Heart left ventricle (tissue), 16 donors: ENCODE measurements around the gene OR13C9. TPM values are rescaled to one million over a fixed set of nuclear protein-coding genes. Genes with fewer than 3 reads are reported as not detected.
"Not testable (repeated sequence)": the region's sequence is repeated elsewhere in the genome, so short reads cannot be mapped to it uniquely, and the experiment has no call there.

Source experiments
- ATAC-seq, 4 donors: fragments of 200-7000 bp; cut with Tn5 transposase; one replicate each; pipeline ENCODE4 v1.9.1; 2020 to 2022; ENCODE audit warnings: moderate library complexity in 4 of 4, mild to moderate bottlenecking in 3 of 4, moderate number of reproducible peaks in 1 of 4
- DNase-seq, 5 donors: peaks; one replicate each; pipeline ENCODE4 v3.0.0-alpha.2; 2020
- H3K27ac ChIP-seq, 12 donors: fragments of 200-600 bp; sonication (generic) in 4 of 12; one replicate each; pipeline versions ENCODE4 v1.5.0 to v1.8.0; 2016 to 2022; ENCODE audit warnings: mild to moderate bottlenecking in 2 of 12
- H3K27me3 ChIP-seq, 9 donors: fragments of 200-600 bp; sonication (generic) in 2 of 9; one replicate each; pipeline versions ENCODE4 v1.5.1 to v1.8.0; 2016 to 2022; ENCODE audit warnings: mild to moderate bottlenecking in 3 of 9
- H3K36me3 ChIP-seq, 9 donors: fragments of 200-600 bp; sonication (generic) in 2 of 9; one replicate each; pipeline versions ENCODE4 v1.5.0 to v1.8.0; 2018 to 2022; ENCODE audit warnings: mild to moderate bottlenecking in 2 of 9
- H3K4me1 ChIP-seq, 12 donors: fragments of 200-600 bp; sonication (generic) in 4 of 12; one replicate each; pipeline versions ENCODE4 v1.5.0 to v1.8.0; 2016 to 2022; ENCODE audit warnings: mild to moderate bottlenecking in 3 of 12
- H3K4me3 ChIP-seq, 12 donors: fragments of 200-600 bp; sonication (generic) in 4 of 12; one replicate each; pipeline versions ENCODE4 v1.5.0 to v1.8.0; 2017 to 2022; ENCODE audit warnings: mild to moderate bottlenecking in 9 of 12, moderate library complexity in 4 of 12
- H3K9me3 ChIP-seq, 12 donors: fragments of 200-600 bp; sonication (generic) in 4 of 12; one replicate each; pipeline versions ENCODE4 v1.5.0 to v1.8.0; 2016 to 2022; ENCODE audit warnings: mild to moderate bottlenecking in 1 of 12
- CTCF ChIP-seq, 12 donors: fragments of 200-600 bp; sonication (generic) in 4 of 12; IDR thresholded peaks; one replicate each; pipeline versions ENCODE4 v1.5.0 to v1.8.0; 2018 to 2022; ENCODE audit warnings: antibody characterized with exemption in 12 of 12, mild to moderate bottlenecking in 5 of 12
- POLR2A ChIP-seq, 2 donors: fragments of 450-650 bp; IDR thresholded peaks; one replicate each; pipeline ENCODE4 v1.6.1; 2017; ENCODE audit warnings: antibody characterized with exemption in 2 of 2, mild to moderate bottlenecking in 2 of 2, moderate library complexity in 2 of 2
- WGBS, 4 donors: extraction: QIAGEN DNeasy Blood & Tissue Kit in 2 of 4; methylation state at CpG; one replicate each; pipeline versions ENCODE4 v1.1.5 to v1.1.7; 2013 to 2018; 5-methylcytosine and 5-hydroxymethylcytosine counted together
- intact Hi-C, 10 donors: fragments of 100-400 bp; cut with DNase I; formaldehyde crosslinking; loops; one replicate each; pipeline versions ENCODE4 v1.11.1 to v1.14.2; 2022
- long read RNA-seq, 3 donors: library from polyadenylated mRNA; unstranded; transcript quantifications; one replicate each; pipeline ENCODE4 v2.0.0, GENCODE V29; 2020 to 2021
- polyA plus RNA-seq, 2 donors: library from polyadenylated mRNA; stranded (reverse); fragments of 200-250 nt; gene quantifications; one replicate each; pipeline ENCODE4 v1.2.3, GENCODE V29; 2013
- total RNA-seq, 9 donors: library from RNA; depleted of rRNA in 2 of 9; stranded (reverse); fragments of >200 nt in 2 of 9; fragmentation: NEBNext Ultra II Directional in 3 of 9; extraction: Animal tissue kit (Norgen Biotek cat#: 25700) in 3 of 9; gene quantifications; one replicate each; pipeline versions ENCODE4 v1.1.0 to v1.2.4, GENCODE V29; 2016 to 2023
- donor health status: ischemic (EF 13 %, LVEDD 7.1; RV severe dilation, severe dysfunction).
- donor health status: healthy with polysubstance abuse.
- donor health status: DM: no; HTN: yes; CAD: no.
- donor health status: DM: no; HTN: no; CAD: no.
- donor health status: ischemic (EF 25% LVEDD 6.9; RV normal size, moderate dysfunction).
- donor health status: ischemic (EF 25% LVEDD 5.7; RV mildly dilated, moderate dysfunction).
- donor health status: healthy.
- donor health status: DM: yes; HTN: yes; CAD: no.
- donor health status: ischemic (EF 35%, LVEDD 5.7; RV mildly dilated, moderate dysfunction).
- donor health status: nonischemic (EF 11% LVEDD 7.7; RV severe dilation, severe dysfunction).
- donor health status: DM: yes; HTN: yes; CAD: no.
- donor health status: PGD.
- donor health status: ischemic (EF 29% LVEDD 5.4; RV normal size, mild dysfunction).
- donor health status: nonischemic (EF 23%, LVEDD 6.1; RV moderate dilation, normal function).

The OR13C9 gene
- total RNA-seq = not detected
- polyA plus RNA-seq = not detected
- long read RNA-seq, donor 1 = 0 reads
- long read RNA-seq, donor 2 = 0 reads
- long read RNA-seq, donor 3 = 0 reads

GRCh38 chr9:104618104-104618503 is at the start of gene OR13C9:
Gene OR13C9, minus strand, starts transcription at chr9:104618204. Its CDS starts 0 bp downstream, at chr9:104618204.
- H3K4me3 ChIP-seq = no peak within 1 kb of the TSS
- WGBS, 4 donors = 56 to 80% (median 69%) methylated on average over 2 of the region's 2 CpGs
- peaks cover 0 to 7% (median 0%) of the 10 kb centered on the region in 12 donors for H3K9me3 ChIP-seq
- H3K27ac ChIP-seq = no peak within 1 kb of the TSS
- ATAC-seq (no peak), DNase-seq (no peak)
- no peaks in the 10 kb centered on the region for H3K4me1 ChIP-seq
- no peaks in the 10 kb centered on the region for H3K36me3 ChIP-seq
- intact Hi-C loops = no loop called here
- TF ChIP-seq CTCF (IDR thresholded peaks at IDR 0.05) (no peak), POLR2A (IDR thresholded peaks at IDR 0.05) (no peak)
- no peaks in the 10 kb centered on the region for H3K27me3 ChIP-seq

GRCh38 chr9:104658496-104659195 is 40.6 kb upstream of the OR13C9 start:
- Histone ChIP-seq H3K4me1 (no peaks in the 10 kb centered on the region), H3K36me3 (no peaks in the 10 kb centered on the region), H3K9me3 (peaks cover 0 to 6% (median under 1%) of the 10 kb centered on the region in 12 donors), H3K27me3 (no peaks in the 10 kb centered on the region), H3K4me3 (no peak overlapping the region), H3K27ac (no peak overlapping the region)
- WGBS, 4 donors = 54 to 65% (median 60%) methylated on average over 2 of the region's 2 CpGs
- TF ChIP-seq CTCF (IDR thresholded peaks at IDR 0.05) = no peak
- no peak for TF ChIP-seq POLR2A (IDR thresholded peaks at IDR 0.05)
- intact Hi-C loops = no loop called here
- no peak for ATAC-seq
- no peak for DNase-seq

GRCh38 chr9:104635456-104635855 is 17.5 kb upstream of the OR13C9 start:
- H3K4me3 ChIP-seq = no peak overlapping the region
- H3K27ac ChIP-seq = no peak overlapping the region
- ATAC-seq = no peak
- no peak for DNase-seq
- intact Hi-C loops = no loop called here
- TF ChIP-seq POLR2A (IDR thresholded peaks at IDR 0.05) = no peak
- H3K27me3 ChIP-seq = no peaks in the 10 kb centered on the region
- H3K36me3 ChIP-seq = no peaks in the 10 kb centered on the region
- peaks cover 0 to 32% (median 14%) of the 10 kb centered on the region in 12 donors for H3K9me3 ChIP-seq
- no peaks in the 10 kb centered on the region for H3K4me1 ChIP-seq

- Histone ChIP-seq H3K9me3 (peaks cover 0 to 18% (median 6%) of the 10 kb centered on the region in 12 donors), H3K4me3 (no peak overlapping the region), H3K36me3 (no peaks in the 10 kb centered on the region), H3K27me3 (no peaks in the 10 kb centered on the region), H3K4me1 (no peaks in the 10 kb centered on the region), H3K27ac (no peak overlapping the region)
- no peak for DNase-seq
- 92 to 95% (median 93%) methylated on average over 24 to 30 of the region's 30 CpGs for WGBS, 4 donors
- no peak for TF ChIP-seq CTCF (IDR thresholded peaks at IDR 0.05)
- TF ChIP-seq POLR2A (IDR thresholded peaks at IDR 0.05) = no peak
- no peak for ATAC-seq
- intact Hi-C loops = no loop called here
These were observed 16.0 kb upstream of the OR13C9 start for GRCh38 chr9:104633976-104634520.

- H3K36me3 ChIP-seq, H3K4me3 ChIP-seq, H3K27ac ChIP-seq, H3K27me3 ChIP-seq, DNase-seq, H3K9me3 ChIP-seq, intact Hi-C loops, ATAC-seq, H3K4me1 ChIP-seq: not testable (repeated sequence)
These were observed 8.0 kb upstream of the OR13C9 start for GRCh38 chr9:104625964-104626363.
